ENCODE data around the gene CACNA1S. TPM values are rescaled to one million over a fixed set of nuclear protein-coding genes. Genes with fewer than 3 reads are reported as not detected.

CACNA1S gene
- total RNA-seq, 2 donors from 2014 or later = not detected

- no peaks in the 10 kb centered on the region for H3K27me3 ChIP-seq (replicated peaks; ENCODE audit: insufficient read depth)
- H3K4me1 ChIP-seq (ENCODE audit: control insufficient read depth in 1 of 2, low read depth in 2 of 2) = no peaks in the 10 kb centered on the region
- no peak overlapping the region for H3K4me3 ChIP-seq
- no peaks in the 10 kb centered on the region for H3K36me3 ChIP-seq
- ATAC-seq (ENCODE audit: insufficient number of reproducible peaks, low FRiP score, low read depth) = no peak
- H3K27ac ChIP-seq = no peak overlapping the region
- no peak for DNase-seq (ENCODE audit: low spot score)
- H3K9me3 ChIP-seq = no peaks in the 10 kb centered on the region
- no peak for TF ChIP-seq CTCF (IDR thresholded peaks at IDR 0.05)
Observed at GRCh38 chr1:201088395-201088794, 23.8 kb downstream of the CACNA1S start.

- Histone ChIP-seq H3K4me1 (ENCODE audit: control insufficient read depth in 1 of 2, low read depth in 2 of 2) (no peaks in the 10 kb centered on the region), H3K4me3 (no peak overlapping the region), H3K27me3 (replicated peaks; ENCODE audit: insufficient read depth) (no peaks in the 10 kb centered on the region), H3K9me3 (no peaks in the 10 kb centered on the region), H3K27ac (no peak overlapping the region), H3K36me3 (no peaks in the 10 kb centered on the region)
- TF ChIP-seq CTCF (IDR thresholded peaks at IDR 0.05) = peak; percentile 35
- no peak for DNase-seq (ENCODE audit: low spot score)
- no peak for ATAC-seq (ENCODE audit: insufficient number of reproducible peaks, low FRiP score, low read depth)
Observed at GRCh38 chr1:201085902-201086735, 26.1 kb downstream of the CACNA1S start.

GRCh38 chr1:201084295-201084694 is 27.9 kb downstream of the CACNA1S start:
- Histone ChIP-seq H3K27ac (no peak overlapping the region), H3K4me1 (ENCODE audit: control insufficient read depth in 1 of 2, low read depth in 2 of 2) (no peaks in the 10 kb centered on the region)
- no peak for ATAC-seq (ENCODE audit: insufficient number of reproducible peaks, low FRiP score, low read depth)

GRCh38 chr1:201083741-201084140 is 28.5 kb downstream of the CACNA1S start:
- no peaks in the 10 kb centered on the region for H3K27me3 ChIP-seq (replicated peaks; ENCODE audit: insufficient read depth)
- H3K9me3 ChIP-seq = no peaks in the 10 kb centered on the region
- no peak overlapping the region for H3K4me3 ChIP-seq
- no peaks in the 10 kb centered on the region for H3K36me3 ChIP-seq
- no peak for ATAC-seq (ENCODE audit: insufficient number of reproducible peaks, low FRiP score, low read depth)
- no peak for DNase-seq (ENCODE audit: low spot score)
- no peak for TF ChIP-seq CTCF (IDR thresholded peaks at IDR 0.05)
- no peaks in the 10 kb centered on the region for H3K4me1 ChIP-seq (ENCODE audit: control insufficient read depth in 1 of 2, low read depth in 2 of 2)
- no peak overlapping the region for H3K27ac ChIP-seq

More at GRCh38 chr1:201084295-201084694, 27.9 kb downstream of the CACNA1S start:
- H3K36me3 ChIP-seq = no peaks in the 10 kb centered on the region
- TF ChIP-seq CTCF (IDR thresholded peaks at IDR 0.05) = no peak
- no peaks in the 10 kb centered on the region for H3K9me3 ChIP-seq
- no peak for DNase-seq (ENCODE audit: low spot score)
- H3K4me3 ChIP-seq = no peak overlapping the region
- no peaks in the 10 kb centered on the region for H3K27me3 ChIP-seq (replicated peaks; ENCODE audit: insufficient read depth)

- Histone ChIP-seq H3K4me1 (ENCODE audit: control insufficient read depth in 1 of 2, low read depth in 2 of 2) (no peaks in the 10 kb centered on the region), H3K27me3 (replicated peaks; ENCODE audit: insufficient read depth) (no peaks in the 10 kb centered on the region), H3K9me3 (no peaks in the 10 kb centered on the region), H3K27ac (no peak overlapping the region), H3K36me3 (no peaks in the 10 kb centered on the region), H3K4me3 (no peak overlapping the region)
- no peak for ATAC-seq (ENCODE audit: insufficient number of reproducible peaks, low FRiP score, low read depth)
- no peak for TF ChIP-seq CTCF (IDR thresholded peaks at IDR 0.05)
- no peak for DNase-seq (ENCODE audit: low spot score)
Observed at GRCh38 chr1:201080135-201080534, 32.1 kb downstream of the CACNA1S start.

Data from thoracic aorta (tissue), 2 donors.